22Rv1 (cell line): Measurements from ENCODE around the gene MEOX1.

Source experiments
- CTCF ChIP-seq: fragments of 450-650 bp; IDR thresholded peaks from 2 replicates; pipeline ENCODE4 v1.5.1; 2017; ENCODE audit warnings: mild to moderate bottlenecking
- ZFX ChIP-seq: fragments of 450-650 bp; IDR thresholded peaks from 2 replicates; pipeline ENCODE4 v1.6.1; 2017; ENCODE audit warnings: antibody characterized with exemption, borderline replicate concordance

- TF ChIP-seq CTCF (no peak), ZFX (no peak)
Measured at GRCh38 chr17:43634591-43635125, 27.1 kb downstream of the MEOX1 start.
